Measurements from ENCODE around the gene CACNA1S. TPM values are rescaled to one million over a fixed set of nuclear protein-coding genes. Genes with fewer than 3 reads are reported as not detected.

Gene CACNA1S
- total and polyA plus RNA-seq, 2 experiments from 2014 or later = not detected

GRCh38 chr1:201006450-201006849, 105.8 kb downstream of the CACNA1S start:
- H3K4me1 ChIP-seq (ENCODE audit: insufficient read depth) = no peaks in the 10 kb centered on the region
- no peak overlapping the region for H2AFZ ChIP-seq
- H3K27me3 ChIP-seq = no peaks in the 10 kb centered on the region
- TF ChIP-seq EZH2 (IDR thresholded peaks at IDR 0.05; ENCODE audit: borderline replicate concordance) = no peak
- TF ChIP-seq, protein P1, sequence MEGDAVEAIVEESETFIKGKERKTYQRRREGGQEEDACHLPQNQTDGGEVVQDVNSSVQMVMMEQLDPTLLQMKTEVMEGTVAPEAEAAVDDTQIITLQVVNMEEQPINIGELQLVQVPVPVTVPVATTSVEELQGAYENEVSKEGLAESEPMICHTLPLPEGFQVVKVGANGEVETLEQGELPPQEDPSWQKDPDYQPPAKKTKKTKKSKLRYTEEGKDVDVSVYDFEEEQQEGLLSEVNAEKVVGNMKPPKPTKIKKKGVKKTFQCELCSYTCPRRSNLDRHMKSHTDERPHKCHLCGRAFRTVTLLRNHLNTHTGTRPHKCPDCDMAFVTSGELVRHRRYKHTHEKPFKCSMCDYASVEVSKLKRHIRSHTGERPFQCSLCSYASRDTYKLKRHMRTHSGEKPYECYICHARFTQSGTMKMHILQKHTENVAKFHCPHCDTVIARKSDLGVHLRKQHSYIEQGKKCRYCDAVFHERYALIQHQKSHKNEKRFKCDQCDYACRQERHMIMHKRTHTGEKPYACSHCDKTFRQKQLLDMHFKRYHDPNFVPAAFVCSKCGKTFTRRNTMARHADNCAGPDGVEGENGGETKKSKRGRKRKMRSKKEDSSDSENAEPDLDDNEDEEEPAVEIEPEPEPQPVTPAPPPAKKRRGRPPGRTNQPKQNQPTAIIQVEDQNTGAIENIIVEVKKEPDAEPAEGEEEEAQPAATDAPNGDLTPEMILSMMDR (IDR thresholded peaks at IDR 0.05; ENCODE audit: poor library complexity) = no peak
- H3K4me3 ChIP-seq = no peak overlapping the region
- H4K20me1 ChIP-seq (ENCODE audit: insufficient read depth, poor library complexity, severe bottlenecking) = no peaks in the 10 kb centered on the region
- no peaks in the 10 kb centered on the region for H3K9me3 ChIP-seq (ENCODE audit: low read depth)
- H3K4me2 ChIP-seq = no peak overlapping the region
- no peaks in the 10 kb centered on the region for H3K36me3 ChIP-seq (replicated peaks; ENCODE audit: insufficient read depth, low read depth)
- DNase-seq (ENCODE audit: low spot score) = no peak
- 59% methylated on average over 2 of the region's 2 CpGs for WGBS (ENCODE audit: low lambda C conversion rate, missing lambda C conversion rate)
- no peaks in the 10 kb centered on the region for H3K79me2 ChIP-seq
- H3K9me2 ChIP-seq (replicated peaks; ENCODE audit: insufficient read depth) = no peaks in the 10 kb centered on the region
- no peak overlapping the region for H3K27ac ChIP-seq

- Histone ChIP-seq H3K4me2 (no peak overlapping the region), H3K4me1 (ENCODE audit: insufficient read depth) (no peaks in the 10 kb centered on the region), H4K20me1 (ENCODE audit: insufficient read depth, poor library complexity, severe bottlenecking) (no peaks in the 10 kb centered on the region), H3K36me3 (replicated peaks; ENCODE audit: insufficient read depth, low read depth) (no peaks in the 10 kb centered on the region), H3K27ac (no peak overlapping the region), H3K4me3 (no peak overlapping the region), H2AFZ (no peak overlapping the region), H3K9me3 (ENCODE audit: low read depth) (no peaks in the 10 kb centered on the region), H3K9me2 (replicated peaks; ENCODE audit: insufficient read depth) (no peaks in the 10 kb centered on the region), H3K79me2 (no peaks in the 10 kb centered on the region), H3K27me3 (no peaks in the 10 kb centered on the region)
- no peak for DNase-seq (ENCODE audit: low spot score)
- WGBS (ENCODE audit: low lambda C conversion rate, missing lambda C conversion rate) = 93% methylated on average over 14 of the region's 14 CpGs
- no peak for TF ChIP-seq EZH2phosphoT487 (IDR thresholded peaks at IDR 0.05; ENCODE audit: low read depth, severe bottlenecking, unreplicated experiment)
- TF ChIP-seq EZH2 (IDR thresholded peaks at IDR 0.05; ENCODE audit: borderline replicate concordance) = no peak
- TF ChIP-seq, protein P1 (IDR thresholded peaks at IDR 0.05; ENCODE audit: poor library complexity) = no peak
Measured at GRCh38 chr1:201004732-201005131, 107.5 kb downstream of the CACNA1S start.

DNA sequence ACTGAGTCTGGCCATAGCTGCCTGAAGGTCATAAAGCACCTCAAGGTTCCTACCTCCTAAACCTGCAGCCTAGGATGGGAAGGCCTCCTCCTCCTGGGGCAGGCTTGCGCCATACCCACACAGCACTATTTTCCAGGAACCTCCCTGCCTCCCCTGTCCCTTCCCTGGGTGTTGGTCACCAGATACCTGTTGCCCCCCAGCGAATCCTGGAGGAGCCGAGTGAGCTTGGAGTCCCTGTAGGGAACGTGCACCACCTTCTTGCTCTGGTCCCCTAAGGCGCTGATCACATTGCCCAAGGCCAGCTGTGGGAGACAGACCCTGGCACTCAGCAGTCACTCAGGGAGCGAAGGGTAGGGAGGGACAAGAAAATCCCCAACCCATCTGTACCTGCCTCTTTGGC, 108.1 kb downstream of the CACNA1S start:
- WGBS (ENCODE audit: low lambda C conversion rate, missing lambda C conversion rate) = 90% methylated on average over 6 of the region's 6 CpGs
- no peak overlapping the region for H3K4me2 ChIP-seq
- TF ChIP-seq EZH2 (IDR thresholded peaks at IDR 0.05; ENCODE audit: borderline replicate concordance) = no peak
- no peak for TF ChIP-seq EZH2phosphoT487 (IDR thresholded peaks at IDR 0.05; ENCODE audit: low read depth, severe bottlenecking, unreplicated experiment)
- TF ChIP-seq, protein P1 (IDR thresholded peaks at IDR 0.05; ENCODE audit: poor library complexity) = no peak

DNA sequence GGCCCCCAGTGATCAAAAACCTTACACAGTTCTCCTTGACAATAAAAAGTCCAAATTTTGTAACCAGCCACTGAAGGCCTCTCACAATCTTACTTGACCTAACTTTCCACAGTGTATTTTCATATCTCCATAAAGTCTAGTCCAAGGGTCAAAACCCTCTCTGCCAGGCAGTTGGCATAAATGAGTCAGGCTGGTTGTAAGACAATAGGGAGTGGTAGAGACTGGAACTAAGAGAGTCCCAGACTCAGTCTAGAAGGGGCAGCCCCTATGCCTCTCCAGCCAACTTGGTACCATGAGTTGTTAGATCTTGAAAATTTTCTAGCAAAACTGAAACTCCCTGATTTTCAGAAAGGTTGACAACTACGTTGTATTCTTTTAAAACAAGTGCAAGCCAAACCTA, 109.7 kb downstream of the CACNA1S start:
- Histone ChIP-seq H3K36me3 (replicated peaks; ENCODE audit: insufficient read depth, low read depth) (no peaks in the 10 kb centered on the region), H3K27me3 (no peaks in the 10 kb centered on the region), H3K9me2 (replicated peaks; ENCODE audit: insufficient read depth) (no peaks in the 10 kb centered on the region), H3K4me2 (no peak overlapping the region), H2AFZ (no peak overlapping the region), H3K27ac (no peak overlapping the region), H3K4me1 (ENCODE audit: insufficient read depth) (no peaks in the 10 kb centered on the region), H3K9me3 (ENCODE audit: low read depth) (no peaks in the 10 kb centered on the region), H3K79me2 (no peaks in the 10 kb centered on the region), H4K20me1 (ENCODE audit: insufficient read depth, poor library complexity, severe bottlenecking) (no peaks in the 10 kb centered on the region), H3K4me3 (no peak overlapping the region)
- DNase-seq (ENCODE audit: low spot score) = no peak
- WGBS (ENCODE audit: low lambda C conversion rate, missing lambda C conversion rate) = 91% methylated on average over 1 of the region's 1 CpG
- TF ChIP-seq, protein P1 (IDR thresholded peaks at IDR 0.05; ENCODE audit: poor library complexity) = no peak
- TF ChIP-seq EZH2phosphoT487 (IDR thresholded peaks at IDR 0.05; ENCODE audit: low read depth, severe bottlenecking, unreplicated experiment) (no peak), EZH2 (IDR thresholded peaks at IDR 0.05; ENCODE audit: borderline replicate concordance) (no peak)

More for the DNA sequence above, 108.1 kb downstream of the CACNA1S start:
- Histone ChIP-seq H3K27me3 (no peaks in the 10 kb centered on the region), H3K36me3 (replicated peaks; ENCODE audit: insufficient read depth, low read depth) (no peaks in the 10 kb centered on the region), H3K4me3 (no peak overlapping the region), H3K9me2 (replicated peaks; ENCODE audit: insufficient read depth) (no peaks in the 10 kb centered on the region), H3K79me2 (no peaks in the 10 kb centered on the region), H4K20me1 (ENCODE audit: insufficient read depth, poor library complexity, severe bottlenecking) (no peaks in the 10 kb centered on the region), H3K9me3 (ENCODE audit: low read depth) (no peaks in the 10 kb centered on the region), H2AFZ (no peak overlapping the region), H3K4me1 (ENCODE audit: insufficient read depth) (no peaks in the 10 kb centered on the region), H3K27ac (no peak overlapping the region)
- no peak for DNase-seq (ENCODE audit: low spot score)

Measured in hepatocyte (in vitro differentiated cells).